HepG2 (cell line): Measurements from ENCODE around the gene C4orf46. TPM values are rescaled to one million over a fixed set of nuclear protein-coding genes. Genes with fewer than 3 reads are reported as not detected.
A peak's percentile ranks its signal among the peaks of the same experiment; 100 is the strongest.

ENCODE experiments used
- ATF5 ChIP-seq: sonication (generic); formaldehyde crosslinking; IDR thresholded peaks from 2 replicates; pipeline ENCODE4 v1.4.0; 2020; ENCODE audit warnings: mild to moderate bottlenecking, low read depth, missing genetic modification reagents
- CSRNP2 ChIP-seq: sonication (generic); formaldehyde crosslinking; conservative IDR thresholded peaks from 2 replicates; pipeline ENCODE4 v1.8.0; 2022; ENCODE audit warnings: low read depth, missing genetic modification reagents
- DNMT3B ChIP-seq: conservative IDR thresholded peaks from 2 replicates; pipeline ENCODE4 v1.6.1; 2016; ENCODE audit warnings: missing biosample characterization, control low read depth
- EED ChIP-seq: sonication (generic); formaldehyde crosslinking; IDR thresholded peaks from 2 replicates; pipeline ENCODE4 v1.5.0; 2020; ENCODE audit warnings: mild to moderate bottlenecking, missing genetic modification reagents
- HOXA3 ChIP-seq: sonication (generic); formaldehyde crosslinking; IDR thresholded peaks from 2 replicates; pipeline ENCODE4 v1.5.0; 2020; ENCODE audit warnings: missing genetic modification reagents
- MYC ChIP-seq: sonication (generic); formaldehyde crosslinking; IDR thresholded peaks from 2 replicates; pipeline ENCODE4 v1.9.0; 2021; ENCODE audit warnings: missing genetic modification reagents, borderline replicate concordance
- MYPOP ChIP-seq: sonication (generic); formaldehyde crosslinking; IDR thresholded peaks from 2 replicates; pipeline ENCODE4 v1.8.1; 2023; ENCODE audit warnings: mild to moderate bottlenecking, moderate library complexity, missing genetic modification reagents
- PHF5A ChIP-seq: IDR thresholded peaks from one replicate; pipeline ENCODE4 v1.6.1; 2018; ENCODE audit warnings: low read depth, missing genetic modification reagents; ENCODE audit not compliant: unreplicated experiment
- PRMT3 ChIP-seq: sonication (generic); formaldehyde crosslinking; IDR thresholded peaks from 2 replicates; pipeline ENCODE4 v1.8.1; 2022; ENCODE audit warnings: low read depth, mild to moderate bottlenecking, moderate library complexity, missing genetic modification reagents, borderline replicate concordance
- RERE ChIP-seq: IDR thresholded peaks from 2 replicates; pipeline ENCODE4 v1.6.1; 2016; ENCODE audit warnings: low read depth, missing genetic modification reagents, missing compliant biosample characterization
- SOX5 ChIP-seq: IDR thresholded peaks from 2 replicates; pipeline ENCODE4 v1.6.1; 2016; ENCODE audit warnings: borderline replicate concordance
- SRY ChIP-seq: sonication (generic); formaldehyde crosslinking; IDR thresholded peaks from 2 replicates; pipeline ENCODE4 v1.8.0; 2022; ENCODE audit warnings: mild to moderate bottlenecking, missing genetic modification reagents
- ZNF354B ChIP-seq: sonication (generic); formaldehyde crosslinking; IDR thresholded peaks from 2 replicates; pipeline ENCODE4 v1.8.0; 2022; ENCODE audit warnings: mild to moderate bottlenecking, missing genetic modification reagents
- ZNF773 ChIP-seq: sonication (generic); formaldehyde crosslinking; IDR thresholded peaks from 2 replicates; pipeline ENCODE4 v1.4.0; 2020; ENCODE audit warnings: missing genetic modification reagents, borderline replicate concordance
- ZNF776 ChIP-seq: sonication (generic); formaldehyde crosslinking; IDR thresholded peaks from 2 replicates; pipeline ENCODE4 v1.4.0; 2020; ENCODE audit warnings: mild to moderate bottlenecking, missing genetic modification reagents
- polyA plus RNA-seq, 8 experiments: library from polyadenylated mRNA; depleted of rRNA in 3 of 8; stranded (reverse) in 7 of 8; unstranded in 1 of 8; fragments of >200 nt; fragmentation: Illumina TruSeq in 4 of 8; extraction: Trizol in 4 of 8; gene quantifications; 2 replicates each; pipeline versions ENCODE4 v1.2.1 to v1.2.3, GENCODE V29; 2011 to 2016; ENCODE audit warnings: low read depth in 4 of 8, missing spikeins in 1 of 8, mixed read lengths in 1 of 8; ENCODE audit not compliant: insufficient read depth in 1 of 8
- total RNA-seq, 5 experiments: library from RNA; depleted of rRNA; stranded (reverse); fragments of >200 nt; fragmentation: Illumina TruSeq; extraction: Trizol; gene quantifications; 2 replicates each; pipeline ENCODE4 v1.2.3, GENCODE V29; 2016; ENCODE audit warnings: low read depth in 1 of 5
- TF ChIP-seq, protein P1 (sequence below): IDR thresholded peaks from 2 replicates; pipeline ENCODE4 v1.6.1; 2016; ENCODE audit warnings: control low read depth

C4orf46 gene
- total and polyA plus RNA-seq, 2 of the 13 experiments (the other 11 are each of a cell fraction or from before 2014, with no cell fraction given): 8.5 to 10.4 TPM

DNA sequence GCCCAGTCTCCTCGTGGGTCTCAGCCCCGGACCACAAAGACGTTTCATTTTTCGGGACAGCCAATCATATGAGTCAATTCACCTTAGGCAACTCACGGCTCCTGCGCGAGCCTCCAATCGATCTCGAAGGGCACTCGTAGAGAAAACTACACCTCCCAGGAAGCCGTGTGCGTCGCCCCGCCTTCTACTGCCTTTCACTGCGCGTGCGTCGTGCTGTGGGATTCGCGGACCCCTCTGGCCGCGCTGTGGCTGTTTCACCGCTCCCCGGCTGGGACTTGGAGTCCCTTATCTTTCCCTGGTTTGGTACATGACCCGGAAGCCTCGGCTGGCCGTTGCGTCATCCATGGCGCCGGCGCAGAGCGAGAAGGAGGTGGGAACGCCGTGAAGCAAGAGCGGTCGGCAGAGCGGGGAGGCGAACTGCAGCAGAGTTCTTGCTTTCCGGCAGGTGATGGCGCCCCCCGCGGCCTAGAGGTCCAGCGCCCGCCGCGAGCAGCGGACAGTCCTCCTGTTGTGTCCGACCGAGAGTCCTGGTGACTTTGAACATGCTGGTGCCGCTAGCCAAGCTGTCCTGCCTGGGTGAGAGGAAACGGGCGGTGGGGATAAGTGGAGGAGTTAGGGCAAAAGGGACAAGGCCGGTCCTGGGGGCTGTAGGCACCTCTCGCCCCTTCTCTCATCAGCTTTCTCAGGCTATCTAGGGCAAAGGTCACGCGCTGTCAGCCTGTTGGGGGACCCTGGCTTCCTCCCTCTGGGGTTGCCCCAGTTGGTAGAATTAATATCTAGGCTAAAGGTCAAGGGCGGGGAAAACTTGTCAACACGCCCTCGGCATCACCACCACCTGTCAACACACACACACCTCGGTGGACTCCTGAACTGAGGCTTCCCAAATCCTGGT, 474 bp upstream of the C4orf46 start, which contains the start of gene ETFDH (continued):
- TF ChIP-seq MYPOP (CRISPR knock-in tag) (peak; percentile 69), ZNF776 (CRISPR knock-in tag) (peak; percentile 92), PHF5A (CRISPR knock-in tag) (peak; percentile 67), ZNF354B (CRISPR knock-in tag) (no peak), RERE (CRISPR knock-in tag) (0 out of 2 replicates have a peak, but pooled peaks have one; percentile 35), SRY (no peak; the same call in 1 of the 2 replicates), EED (CRISPR knock-in tag) (no peak; the same call in 1 of the 2 replicates), ZNF773 (0 out of 2 replicates have a peak, but pooled peaks have one; percentile 14), ATF5 (CRISPR knock-in tag) (no peak), PRMT3 (CRISPR knock-in tag) (no peak), MYC (CRISPR knock-in tag) (peak; percentile 84; the same call in 1 of the 2 replicates), SOX5 (CRISPR knock-in tag) (peak; percentile 53; the same call in 1 of the 2 replicates), CSRNP2 (no peak), DNMT3B (no peak), HOXA3 (CRISPR knock-in tag) (peak; percentile 94)
- TF ChIP-seq, protein P1, sequence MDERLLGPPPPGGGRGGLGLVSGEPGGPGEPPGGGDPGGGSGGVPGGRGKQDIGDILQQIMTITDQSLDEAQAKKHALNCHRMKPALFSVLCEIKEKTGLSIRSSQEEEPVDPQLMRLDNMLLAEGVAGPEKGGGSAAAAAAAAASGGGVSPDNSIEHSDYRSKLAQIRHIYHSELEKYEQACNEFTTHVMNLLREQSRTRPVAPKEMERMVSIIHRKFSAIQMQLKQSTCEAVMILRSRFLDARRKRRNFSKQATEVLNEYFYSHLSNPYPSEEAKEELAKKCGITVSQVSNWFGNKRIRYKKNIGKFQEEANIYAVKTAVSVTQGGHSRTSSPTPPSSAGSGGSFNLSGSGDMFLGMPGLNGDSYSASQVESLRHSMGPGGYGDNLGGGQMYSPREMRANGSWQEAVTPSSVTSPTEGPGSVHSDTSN (CRISPR knock-in tag): no peak
